Muscle layer of colon (tissue), 2 donors: ENCODE measurements around the gene MGAT3.

Source experiments
- H3K27ac ChIP-seq: one replicate; pipeline ENCODE4 v1.7.0; 2013; ENCODE audit warnings: low read depth, mild to moderate bottlenecking, low read length, moderate library complexity
- H3K27me3 ChIP-seq, 2 donors: one replicate each; pipeline ENCODE4 v1.7.0; 2013; ENCODE audit warnings: low read length in 2 of 2, mild to moderate bottlenecking in 2 of 2; ENCODE audit not compliant: insufficient read depth in 2 of 2, control insufficient read depth in 1 of 2
- H3K36me3 ChIP-seq: one replicate; pipeline ENCODE4 v1.7.0; 2013; ENCODE audit warnings: mild to moderate bottlenecking, low read length; ENCODE audit not compliant: insufficient read depth
- H3K4me1 ChIP-seq: one replicate; pipeline ENCODE4 v1.7.0; 2013; ENCODE audit warnings: mild to moderate bottlenecking, low read length; ENCODE audit not compliant: insufficient read depth
- H3K4me3 ChIP-seq, 2 donors: one replicate each; pipeline ENCODE4 v1.7.0; 2013; ENCODE audit warnings: low read length in 2 of 2, low read depth in 1 of 2, mild to moderate bottlenecking in 1 of 2, moderate library complexity in 1 of 2
- H3K9ac ChIP-seq: one replicate; pipeline ENCODE4 v1.7.0; 2013; ENCODE audit warnings: low read length
- H3K9me3 ChIP-seq: one replicate; pipeline ENCODE4 v1.7.0; 2013; ENCODE audit warnings: mild to moderate bottlenecking, low read length
- donor health status: abdominal sarcoma.
- donor health status: Adenocarcinoma of cecum.

The MGAT3 gene

GRCh38 chr22:39489094-39490068 is 32.6 kb downstream of the MGAT3 start:
- H3K9me3 ChIP-seq: no peaks in the 10 kb centered on the region
- H3K4me3 ChIP-seq: no peak overlapping the region
- H3K27me3 ChIP-seq: no peaks in the 10 kb centered on the region
- no peak overlapping the region for H3K27ac ChIP-seq
- H3K4me1 ChIP-seq: no peaks in the 10 kb centered on the region
- H3K36me3 ChIP-seq: no peaks in the 10 kb centered on the region
- no peak overlapping the region for H3K9ac ChIP-seq

GRCh38 chr22:39490135-39490798 is 33.5 kb downstream of the MGAT3 start:
- Histone ChIP-seq H3K4me1 (no peaks in the 10 kb centered on the region), H3K36me3 (no peaks in the 10 kb centered on the region), H3K9ac (no peak overlapping the region), H3K9me3 (no peaks in the 10 kb centered on the region), H3K4me3 (no peak overlapping the region), H3K27ac (no peak overlapping the region), H3K27me3 (no peaks in the 10 kb centered on the region)

- Histone ChIP-seq H3K9ac (no peak overlapping the region), H3K27ac (no peak overlapping the region), H3K4me3 (no peak overlapping the region), H3K27me3 (no peaks in the 10 kb centered on the region), H3K4me1 (no peaks in the 10 kb centered on the region), H3K9me3 (no peaks in the 10 kb centered on the region), H3K36me3 (no peaks in the 10 kb centered on the region)
These were observed 34.3 kb downstream of the MGAT3 start for GRCh38 chr22:39490966-39491680.

- Histone ChIP-seq H3K4me1 (no peaks in the 10 kb centered on the region), H3K9ac (no peak overlapping the region), H3K9me3 (no peaks in the 10 kb centered on the region), H3K36me3 (no peaks in the 10 kb centered on the region), H3K27ac (no peak overlapping the region), H3K27me3 (no peaks in the 10 kb centered on the region), H3K4me3 (no peak overlapping the region)
These were observed 34.9 kb downstream of the MGAT3 start for GRCh38 chr22:39491696-39492095.

- Histone ChIP-seq H3K36me3 (no peaks in the 10 kb centered on the region), H3K4me3 (no peak overlapping the region), H3K9ac (no peak overlapping the region), H3K4me1 (no peaks in the 10 kb centered on the region), H3K9me3 (no peaks in the 10 kb centered on the region), H3K27ac (no peak overlapping the region), H3K27me3 (no peaks in the 10 kb centered on the region)
These were observed 35.4 kb downstream of the MGAT3 start for GRCh38 chr22:39492186-39492585.

- Histone ChIP-seq H3K9me3 (no peaks in the 10 kb centered on the region), H3K27ac (no peak overlapping the region), H3K36me3 (no peaks in the 10 kb centered on the region), H3K4me3 (no peak overlapping the region), H3K9ac (no peak overlapping the region), H3K27me3 (no peaks in the 10 kb centered on the region), H3K4me1 (no peaks in the 10 kb centered on the region)
These were observed 36.9 kb downstream of the MGAT3 start for GRCh38 chr22:39493759-39494158.

- H3K4me1 ChIP-seq: no peaks in the 10 kb centered on the region
- no peak overlapping the region for H3K9ac ChIP-seq
- H3K9me3 ChIP-seq: no peaks in the 10 kb centered on the region
- H3K27ac ChIP-seq: no peak overlapping the region
- H3K4me3 ChIP-seq: no peak overlapping the region
- H3K36me3 ChIP-seq: no peaks in the 10 kb centered on the region
- H3K27me3 ChIP-seq: no peaks in the 10 kb centered on the region
These were observed 37.8 kb downstream of the MGAT3 start for GRCh38 chr22:39494471-39495120.

- Histone ChIP-seq H3K9ac (no peak overlapping the region), H3K27ac (no peak overlapping the region), H3K9me3 (no peaks in the 10 kb centered on the region), H3K4me3 (no peak overlapping the region), H3K36me3 (no peaks in the 10 kb centered on the region), H3K4me1 (peaks cover 5% of the 10 kb centered on the region), H3K27me3 (no peaks in the 10 kb centered on the region)
These were observed 39.5 kb downstream of the MGAT3 start for GRCh38 chr22:39496131-39496838.

GRCh38 chr22:39497429-39497828 is 40.6 kb downstream of the MGAT3 start:
- Histone ChIP-seq H3K4me3 (no peak overlapping the region), H3K9me3 (no peaks in the 10 kb centered on the region), H3K27me3 (no peaks in the 10 kb centered on the region), H3K36me3 (no peaks in the 10 kb centered on the region), H3K9ac (no peak overlapping the region), H3K27ac (no peak overlapping the region), H3K4me1 (peaks cover 10% of the 10 kb centered on the region)

GRCh38 chr22:39498368-39498767 is 41.6 kb downstream of the MGAT3 start:
- Histone ChIP-seq H3K4me1 (peaks cover 16% of the 10 kb centered on the region), H3K9ac (no peak overlapping the region), H3K36me3 (no peaks in the 10 kb centered on the region), H3K27ac (no peak overlapping the region), H3K27me3 (no peaks in the 10 kb centered on the region), H3K9me3 (no peaks in the 10 kb centered on the region), H3K4me3 (no peak overlapping the region)
